ENCODE results near the gene GUCA1A. TPM values are rescaled to one million over a fixed set of nuclear protein-coding genes. Genes with fewer than 3 reads are reported as not detected.

GUCA1A gene
- total RNA-seq (2014; rRNA removed; shearing (Covaris generic)), result not detected in 2 replicates
- polyA plus RNA-seq (2015; cell fraction: cytosol; rRNA removed), result not detected in 2 replicates
- polyA plus RNA-seq (2015; cell fraction: nucleus; rRNA removed), result not detected in 2 replicates

GRCh38 chr6:42173101-42173500 lies at the start of gene GUCA1A:
Gene GUCA1A (plus strand): TSS chr6:42173364. CDS start chr6:42173614, 250 bp downstream.
- DNase-seq (ENCODE audit: low read depth), result no peak

GRCh38 chr6:42123379-42124103 lies 49.6 kb upstream of the GUCA1A start:
- no peak for DNase-seq (ENCODE audit: low read depth)

- no peak for DNase-seq (ENCODE audit: low read depth)
Observed at GRCh38 chr6:42124223-42124836, 48.8 kb upstream of the GUCA1A start.

- DNase-seq (ENCODE audit: low read depth), result no peak
Observed at GRCh38 chr6:42125231-42125630, 47.9 kb upstream of the GUCA1A start.

GRCh38 chr6:42125663-42126062 lies 47.5 kb upstream of the GUCA1A start:
- no peak for DNase-seq (ENCODE audit: low read depth)

- no peak for DNase-seq (ENCODE audit: low read depth)
Observed at GRCh38 chr6:42128460-42129359, 44.5 kb upstream of the GUCA1A start.

GRCh38 chr6:42129360-42129676 lies 43.8 kb upstream of the GUCA1A start:
- DNase-seq (ENCODE audit: low read depth), result no peak

- peak; percentile 84 for DNase-seq (ENCODE audit: low read depth)
Observed at GRCh38 chr6:42131531-42131930, 41.6 kb upstream of the GUCA1A start.

GRCh38 chr6:42133926-42134325 lies 39.2 kb upstream of the GUCA1A start:
- no peak for DNase-seq (ENCODE audit: low read depth)

GRCh38 chr6:42135161-42135560 lies 38.0 kb upstream of the GUCA1A start:
- DNase-seq (ENCODE audit: low read depth), result no peak

- no peak for DNase-seq (ENCODE audit: low read depth)
Observed at GRCh38 chr6:42135722-42136121, 37.4 kb upstream of the GUCA1A start.

- peak; percentile 65 for DNase-seq (ENCODE audit: low read depth)
Observed at GRCh38 chr6:42136508-42137193, 36.5 kb upstream of the GUCA1A start.

GRCh38 chr6:42137194-42137753 lies 35.9 kb upstream of the GUCA1A start:
- no peak for DNase-seq (ENCODE audit: low read depth)

- DNase-seq (ENCODE audit: low read depth), result no peak
Observed at GRCh38 chr6:42138190-42138589, 35.0 kb upstream of the GUCA1A start.

GRCh38 chr6:42138630-42139619 lies 34.2 kb upstream of the GUCA1A start:
- peak; percentile 47 for DNase-seq (ENCODE audit: low read depth)

GRCh38 chr6:42140032-42140431 lies 33.1 kb upstream of the GUCA1A start:
- no peak for DNase-seq (ENCODE audit: low read depth)

GRCh38 chr6:42140756-42141602 lies 32.2 kb upstream of the GUCA1A start:
- no peak for DNase-seq (ENCODE audit: low read depth)

GRCh38 chr6:42141603-42142117 lies 31.5 kb upstream of the GUCA1A start:
- DNase-seq (ENCODE audit: low read depth), result no peak
